Smooth muscle cell (in vitro differentiated cells): ENCODE data around the gene MED12. TPM values are rescaled to one million over a fixed set of nuclear protein-coding genes. Genes with fewer than 3 reads are reported as not detected.

Experiments used
- DNase-seq: peaks from one replicate; lab custom pipeline; 2025; ENCODE audit not compliant: unreplicated experiment; lab: John Stamatoyannopoulos, UW
- H2AFZ ChIP-seq: fragments of 200-600 bp; sonication (generic); 2 replicates; pipeline ENCODE4 v1.6.0; 2016; ENCODE audit warnings: antibody characterized with exemption, low read depth, mild to moderate bottlenecking
- H3F3A ChIP-seq: fragments of 200-600 bp; sonication (generic); 2 replicates; pipeline ENCODE4 v1.6.0; 2017; ENCODE audit warnings: antibody characterized with exemption, low read depth
- H3K27ac ChIP-seq: fragments of 200-600 bp; sonication (generic); 2 replicates; pipeline ENCODE4 v1.5.1; 2016; ENCODE audit warnings: low read depth, mild to moderate bottlenecking
- H3K27me3 ChIP-seq: fragments of 200-600 bp; sonication (generic); 2 replicates; pipeline ENCODE4 v1.6.1; 2016; ENCODE audit warnings: low read depth, mild to moderate bottlenecking
- H3K36me3 ChIP-seq: fragments of 200-600 bp; sonication (generic); 2 replicates; pipeline ENCODE4 v1.5.1; 2016; ENCODE audit warnings: low read depth
- H3K4me1 ChIP-seq: fragments of 200-600 bp; sonication (generic); 2 replicates; pipeline ENCODE4 v1.5.1; 2016; ENCODE audit warnings: low read depth
- H3K4me2 ChIP-seq: fragments of 200-600 bp; sonication (generic); 2 replicates; pipeline ENCODE4 v1.6.0; 2016; ENCODE audit warnings: mild to moderate bottlenecking
- H3K4me3 ChIP-seq: fragments of 200-600 bp; sonication (generic); 2 replicates; pipeline ENCODE4 v1.5.1; 2016; ENCODE audit warnings: mild to moderate bottlenecking
- H3K79me2 ChIP-seq: fragments of 200-600 bp; sonication (generic); 2 replicates; pipeline ENCODE4 v1.6.0; 2016; ENCODE audit warnings: low read depth, mild to moderate bottlenecking
- H3K9ac ChIP-seq: fragments of 200-600 bp; sonication (generic); 2 replicates; pipeline ENCODE4 v1.6.0; 2016; ENCODE audit warnings: low read depth
- H3K9me3 ChIP-seq: fragments of 200-600 bp; sonication (generic); replicated peaks from 2 replicates; pipeline ENCODE4 v1.5.1; 2016; ENCODE audit warnings: low read depth
- H4K20me1 ChIP-seq: fragments of 200-600 bp; sonication (generic); 2 replicates; pipeline ENCODE4 v1.6.0; 2016; ENCODE audit warnings: low read depth
- WGBS: methylation state at CpG from one replicate; pipeline ENCODE4 v1.1.7; 2016; ENCODE audit warnings: low lambda C conversion rate; 5-methylcytosine and 5-hydroxymethylcytosine counted together
- polyA plus RNA-seq: library from polyadenylated mRNA; unstranded; fragments of >200 nt; fragmentation: Nextera tagmentation; extraction: Ambion mirVana; gene quantifications from 2 replicates; pipeline ENCODE4 v1.2.1, GENCODE V29; 2016
- total RNA-seq: library from RNA; depleted of rRNA; stranded (reverse); fragments of >200 nt; gene quantifications from 2 replicates; pipeline ENCODE4 v1.2.3, GENCODE V29; 2014
- TF ChIP-seq, protein P1 (sequence below): fragments of 200-600 bp; sonication (generic); IDR thresholded peaks from 2 replicates; pipeline ENCODE4 v1.5.1; 2017; ENCODE audit warnings: borderline replicate concordance, mild to moderate bottlenecking, antibody characterized with exemption; ENCODE audit not compliant: insufficient read depth, poor library complexity, severe bottlenecking

MED12 gene
- total and polyA plus RNA-seq, 2 experiments from 2014 or later: 11.8 to 25.4 TPM

DNA sequence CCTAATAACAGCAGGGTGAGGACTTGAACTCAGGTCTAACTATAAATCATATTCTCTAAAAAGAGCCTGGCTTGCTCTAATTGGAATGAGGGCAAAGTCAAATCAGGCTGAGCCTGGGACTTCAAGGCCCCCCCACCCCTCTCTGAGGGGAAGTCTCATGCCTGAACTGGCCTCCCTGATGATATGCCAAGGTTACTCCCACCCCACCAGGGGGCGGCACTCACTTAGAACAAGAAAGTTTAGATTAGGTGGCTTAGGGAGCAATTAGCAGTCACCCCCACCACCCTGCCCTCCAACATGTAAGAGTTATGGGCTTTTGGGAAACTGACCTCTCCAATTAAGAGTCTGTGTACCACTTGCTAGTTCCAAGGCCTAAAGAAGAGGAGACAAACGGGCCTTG, 20.1 kb upstream of the MED12 start:
- DNase-seq: no peak
- no peaks in the 10 kb centered on the region for H4K20me1 ChIP-seq
- no peak overlapping the region for H2AFZ ChIP-seq
- no peaks in the 10 kb centered on the region for H3K27me3 ChIP-seq
- 53% methylated on average over 2 of the region's 2 CpGs for WGBS
- no peaks in the 10 kb centered on the region for H3K9me3 ChIP-seq
- no peak overlapping the region for H3K4me2 ChIP-seq
- H3K4me1 ChIP-seq: no peaks in the 10 kb centered on the region
- no peak overlapping the region for H3K9ac ChIP-seq
- no peak overlapping the region for H3K4me3 ChIP-seq
- H3K36me3 ChIP-seq: no peaks in the 10 kb centered on the region
- no peaks in the 10 kb centered on the region for H3F3A ChIP-seq
- H3K27ac ChIP-seq: no peak overlapping the region
- TF ChIP-seq, protein P1, sequence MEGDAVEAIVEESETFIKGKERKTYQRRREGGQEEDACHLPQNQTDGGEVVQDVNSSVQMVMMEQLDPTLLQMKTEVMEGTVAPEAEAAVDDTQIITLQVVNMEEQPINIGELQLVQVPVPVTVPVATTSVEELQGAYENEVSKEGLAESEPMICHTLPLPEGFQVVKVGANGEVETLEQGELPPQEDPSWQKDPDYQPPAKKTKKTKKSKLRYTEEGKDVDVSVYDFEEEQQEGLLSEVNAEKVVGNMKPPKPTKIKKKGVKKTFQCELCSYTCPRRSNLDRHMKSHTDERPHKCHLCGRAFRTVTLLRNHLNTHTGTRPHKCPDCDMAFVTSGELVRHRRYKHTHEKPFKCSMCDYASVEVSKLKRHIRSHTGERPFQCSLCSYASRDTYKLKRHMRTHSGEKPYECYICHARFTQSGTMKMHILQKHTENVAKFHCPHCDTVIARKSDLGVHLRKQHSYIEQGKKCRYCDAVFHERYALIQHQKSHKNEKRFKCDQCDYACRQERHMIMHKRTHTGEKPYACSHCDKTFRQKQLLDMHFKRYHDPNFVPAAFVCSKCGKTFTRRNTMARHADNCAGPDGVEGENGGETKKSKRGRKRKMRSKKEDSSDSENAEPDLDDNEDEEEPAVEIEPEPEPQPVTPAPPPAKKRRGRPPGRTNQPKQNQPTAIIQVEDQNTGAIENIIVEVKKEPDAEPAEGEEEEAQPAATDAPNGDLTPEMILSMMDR: peak; percentile 41
- H3K79me2 ChIP-seq: no peaks in the 10 kb centered on the region

DNA sequence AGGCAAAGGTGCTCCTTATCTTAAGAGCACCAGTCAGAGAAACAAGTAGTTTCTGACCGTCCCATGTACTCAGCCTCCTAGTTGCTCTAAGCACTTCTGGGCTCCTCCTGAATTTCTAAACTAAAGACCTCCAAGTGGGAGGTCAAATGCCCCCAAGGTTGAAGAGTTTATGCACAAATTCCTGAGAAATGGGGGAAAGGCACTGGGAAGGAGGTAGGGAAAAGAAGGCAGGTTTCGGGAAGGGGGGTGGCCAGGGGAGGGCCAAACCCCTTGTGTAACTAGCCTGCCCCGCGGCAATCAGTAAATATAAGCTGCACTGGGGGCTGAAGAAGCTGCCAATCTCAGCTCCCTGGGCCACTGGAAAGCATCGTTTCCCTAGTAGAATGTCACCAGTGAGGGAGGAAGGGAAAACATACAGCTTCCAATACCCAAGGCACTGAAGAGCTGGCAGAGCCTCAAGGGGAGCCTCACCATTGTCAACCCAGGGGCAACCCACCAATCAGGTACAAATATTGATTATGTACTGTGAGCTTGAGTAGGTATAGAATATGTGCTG, 19.4 kb upstream of the MED12 start:
- TF ChIP-seq, protein P1: no peak
- no peaks in the 10 kb centered on the region for H3F3A ChIP-seq
- 63% methylated on average over 5 of the region's 5 CpGs for WGBS

DNA sequence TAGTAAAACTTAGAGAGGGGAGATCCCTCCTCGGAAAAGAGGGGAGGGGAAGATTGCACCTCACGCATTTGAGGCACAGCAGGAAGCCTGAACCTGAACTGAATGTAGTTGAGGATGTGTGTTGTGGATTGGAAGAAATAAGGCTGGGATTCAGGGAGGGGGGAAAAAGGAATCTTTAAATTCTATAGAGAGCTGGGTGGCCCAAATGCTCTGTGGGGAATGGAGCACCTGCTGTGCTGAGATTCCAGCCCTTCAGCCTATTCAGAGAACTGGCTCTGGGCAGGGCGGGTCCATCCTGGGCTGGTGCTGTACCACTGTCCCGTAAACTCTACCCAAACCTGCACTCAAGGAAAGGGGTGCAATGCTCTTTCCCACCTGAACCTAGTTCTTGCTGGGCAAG, 18.7 kb upstream of the MED12 start:
- Histone ChIP-seq H3K27me3 (no peaks in the 10 kb centered on the region), H3K4me3 (no peak overlapping the region), H2AFZ (no peak overlapping the region), H3K79me2 (no peaks in the 10 kb centered on the region), H3K27ac (no peak overlapping the region), H3K36me3 (no peaks in the 10 kb centered on the region), H3F3A (no peaks in the 10 kb centered on the region), H3K4me1 (no peaks in the 10 kb centered on the region), H4K20me1 (no peaks in the 10 kb centered on the region), H3K9ac (no peak overlapping the region), H3K9me3 (no peaks in the 10 kb centered on the region), H3K4me2 (no peak overlapping the region)
- WGBS: 54% methylated on average over 4 of the region's 4 CpGs
- no peak for DNase-seq
- TF ChIP-seq, protein P1: no peak

More for the DNA sequence above, 19.4 kb upstream of the MED12 start:
- Histone ChIP-seq H3K9me3 (no peaks in the 10 kb centered on the region), H2AFZ (no peak overlapping the region), H3K4me2 (no peak overlapping the region), H3K27ac (no peak overlapping the region), H3K9ac (no peak overlapping the region), H3K4me1 (no peaks in the 10 kb centered on the region), H3K36me3 (no peaks in the 10 kb centered on the region), H4K20me1 (no peaks in the 10 kb centered on the region), H3K4me3 (no peak overlapping the region), H3K27me3 (no peaks in the 10 kb centered on the region), H3K79me2 (no peaks in the 10 kb centered on the region)
- DNase-seq: no peak
